GM12891 (cell line): Measurements from ENCODE around the gene KLHL40.

Source experiments
- POLR2A ChIP-seq: IDR thresholded peaks from 2 replicates; pipeline ENCODE4 v1.6.1; 2011; ENCODE audit warnings: low read depth, low read length, control low read depth
- POLR2AphosphoS5 ChIP-seq: IDR thresholded peaks from 2 replicates; pipeline ENCODE4 v1.6.1; 2011; ENCODE audit warnings: low read depth, low read length, control low read depth
- POU2F2 ChIP-seq: IDR thresholded peaks from 2 replicates; pipeline ENCODE4 v1.6.1; 2011; ENCODE audit warnings: low read depth, mild to moderate bottlenecking, control low read depth, low read length, moderate library complexity
- SPI1 ChIP-seq: IDR thresholded peaks from 2 replicates; pipeline ENCODE4 v1.6.1; 2011; ENCODE audit warnings: low read depth, low read length, control low read depth
- TAF1 ChIP-seq: IDR thresholded peaks from 2 replicates; pipeline ENCODE4 v1.6.1; 2011; ENCODE audit warnings: low read depth, low read length, control low read depth

DNA sequence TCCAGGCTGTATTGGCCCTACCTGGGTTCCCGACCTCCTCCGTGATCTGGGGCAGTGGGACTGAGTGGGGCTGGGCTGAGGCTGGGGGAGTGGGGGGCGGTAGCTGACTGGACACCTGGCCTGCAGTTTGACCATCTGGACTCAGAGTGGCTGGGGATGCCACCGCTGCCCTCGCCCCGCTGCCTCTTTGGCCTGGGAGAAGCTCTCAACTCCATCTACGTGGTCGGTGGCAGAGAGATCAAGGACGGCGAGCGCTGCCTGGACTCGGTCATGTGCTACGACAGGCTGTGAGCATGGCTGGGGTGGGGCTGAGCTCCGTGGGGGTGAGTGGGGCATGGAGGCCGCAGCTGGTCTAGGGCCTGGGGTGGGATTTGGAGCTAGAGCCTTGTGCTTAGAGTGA is 2.7 kb downstream of the KLHL40 start:
- no peak for TF ChIP-seq TAF1
- TF ChIP-seq POLR2AphosphoS5: no peak
- TF ChIP-seq POLR2A: no peak
- TF ChIP-seq SPI1: no peak
- no peak for TF ChIP-seq POU2F2
